Fibroblast of lung (primary cell): ENCODE data around the gene C3orf18. TPM values are rescaled to one million over a fixed set of nuclear protein-coding genes. Genes with fewer than 3 reads are reported as not detected.

Experiments
- DNase-seq, 2 donors: peaks; one replicate each; pipeline versions ENCODE4 v3.0.0 to v3.0.0-alpha.2; 2010; ENCODE audit warnings: low read depth in 2 of 2
- H2AFZ ChIP-seq: 2 replicates; pipeline ENCODE4 v1.5.1; 2012; ENCODE audit warnings: low read length, control low read depth, inconsistent platforms
- H3K27ac ChIP-seq: 2 replicates; pipeline ENCODE4 v1.5.1; 2011; ENCODE audit warnings: low read length, control low read depth; ENCODE audit not compliant: insufficient read depth
- H3K27me3 ChIP-seq: 2 replicates; pipeline ENCODE4 v1.5.1; 2011; ENCODE audit warnings: mild to moderate bottlenecking, low read length; ENCODE audit not compliant: control insufficient read depth, insufficient read depth
- H3K36me3 ChIP-seq: 2 replicates; pipeline ENCODE4 v1.5.1; 2011; ENCODE audit warnings: low read length; ENCODE audit not compliant: control insufficient read depth, insufficient read depth
- H3K4me1 ChIP-seq: 2 replicates; pipeline ENCODE4 v1.5.1; 2011; ENCODE audit warnings: low read length; ENCODE audit not compliant: control insufficient read depth, insufficient read depth; ENCODE audit errors: extremely low read depth
- H3K4me2 ChIP-seq: 2 replicates; pipeline ENCODE4 v1.5.1; 2011; ENCODE audit warnings: low read length, control low read depth; ENCODE audit not compliant: insufficient read depth; ENCODE audit errors: extremely low read depth
- H3K4me3 ChIP-seq, 4 experiments: fragments of 200-600 bp in 1 of 4; sonication (generic) in 1 of 4; replicated peaks in 1 of 4; 2 replicates each; pipeline ENCODE4 v1.5.1; 2011 to 2016; ENCODE audit warnings: low read length in 4 of 4, low read depth in 3 of 4, mild to moderate bottlenecking in 3 of 4, control low read depth in 2 of 4, inconsistent platforms in 1 of 4, mixed read lengths in 1 of 4; ENCODE audit not compliant: insufficient read depth in 1 of 4; ENCODE audit errors: control extremely low read depth in 1 of 4
- H3K79me2 ChIP-seq: 2 replicates; pipeline ENCODE4 v1.5.1; 2012; ENCODE audit warnings: mild to moderate bottlenecking, low read length, inconsistent platforms; ENCODE audit not compliant: control insufficient read depth, insufficient read depth
- H3K9ac ChIP-seq: 2 replicates; pipeline ENCODE4 v1.5.1; 2011; ENCODE audit warnings: mild to moderate bottlenecking, low read length, control low read depth; ENCODE audit not compliant: insufficient read depth
- H3K9me3 ChIP-seq: 2 replicates; pipeline ENCODE4 v1.5.1; 2012; ENCODE audit warnings: low read depth, low read length; ENCODE audit not compliant: control insufficient read depth, insufficient read depth
- H4K20me1 ChIP-seq: 2 replicates; pipeline ENCODE4 v1.5.1; 2011; ENCODE audit warnings: low read length; ENCODE audit not compliant: control insufficient read depth, insufficient read depth; ENCODE audit errors: extremely low read depth
- EZH2 ChIP-seq: IDR thresholded peaks from 2 replicates; pipeline ENCODE4 v1.5.1; 2012; ENCODE audit warnings: low read length, control low read depth, mild to moderate bottlenecking; ENCODE audit errors: missing control alignments
- polyA plus RNA-seq, 2 donors: library from polyadenylated mRNA; depleted of rRNA in 1 of 2; stranded (reverse) in 1 of 2; unstranded in 1 of 2; fragments of >200 nt; gene quantifications; 2 replicates each; pipeline ENCODE4 v1.2.1, GENCODE V29; 2011 to 2012; ENCODE audit warnings: missing spikeins in 1 of 2
- total RNA-seq: library from RNA; depleted of rRNA; stranded (reverse); fragments of >200 nt; gene quantifications from 2 replicates; pipeline ENCODE4 v1.2.1, GENCODE V29; 2014
- TF ChIP-seq, protein P1 (sequence below), 2 donors: IDR thresholded peaks in 1 of 2; conservative IDR thresholded peaks in 1 of 2; 1 replicate in 1 of 2; 2 replicates in 1 of 2; pipeline ENCODE4 v1.5.1; 2011 to 2012; ENCODE audit warnings: low read length in 2 of 2, control low read depth in 1 of 2, inconsistent platforms in 1 of 2, low read depth in 1 of 2, mild to moderate bottlenecking in 1 of 2

C3orf18 gene
- total and polyA plus RNA-seq, 2 donors (not counting 1 experiment from before 2014, with no cell fraction given), result 8.7 to 25.8 TPM

- H3K79me2 ChIP-seq, result no peaks in the 10 kb centered on the region
- H3K9me3 ChIP-seq, result no peaks in the 10 kb centered on the region
- H3K27me3 ChIP-seq, result no peaks in the 10 kb centered on the region
- no peak for DNase-seq
- H3K27ac ChIP-seq, result peak overlapping the region; percentile 85
- H3K9ac ChIP-seq, result peak overlapping the region; percentile 55
- no peaks in the 10 kb centered on the region for H4K20me1 ChIP-seq
- no peak for TF ChIP-seq EZH2
- TF ChIP-seq, protein P1, sequence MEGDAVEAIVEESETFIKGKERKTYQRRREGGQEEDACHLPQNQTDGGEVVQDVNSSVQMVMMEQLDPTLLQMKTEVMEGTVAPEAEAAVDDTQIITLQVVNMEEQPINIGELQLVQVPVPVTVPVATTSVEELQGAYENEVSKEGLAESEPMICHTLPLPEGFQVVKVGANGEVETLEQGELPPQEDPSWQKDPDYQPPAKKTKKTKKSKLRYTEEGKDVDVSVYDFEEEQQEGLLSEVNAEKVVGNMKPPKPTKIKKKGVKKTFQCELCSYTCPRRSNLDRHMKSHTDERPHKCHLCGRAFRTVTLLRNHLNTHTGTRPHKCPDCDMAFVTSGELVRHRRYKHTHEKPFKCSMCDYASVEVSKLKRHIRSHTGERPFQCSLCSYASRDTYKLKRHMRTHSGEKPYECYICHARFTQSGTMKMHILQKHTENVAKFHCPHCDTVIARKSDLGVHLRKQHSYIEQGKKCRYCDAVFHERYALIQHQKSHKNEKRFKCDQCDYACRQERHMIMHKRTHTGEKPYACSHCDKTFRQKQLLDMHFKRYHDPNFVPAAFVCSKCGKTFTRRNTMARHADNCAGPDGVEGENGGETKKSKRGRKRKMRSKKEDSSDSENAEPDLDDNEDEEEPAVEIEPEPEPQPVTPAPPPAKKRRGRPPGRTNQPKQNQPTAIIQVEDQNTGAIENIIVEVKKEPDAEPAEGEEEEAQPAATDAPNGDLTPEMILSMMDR (conservative IDR thresholded peaks at IDR 0.05 in 1 of 2, IDR thresholded peaks at IDR 0.05 in 1 of 2; ENCODE audit: low read depth in 1 of 2, low read length in 2 of 2), result no peak
- H2AFZ ChIP-seq, result no peak overlapping the region
- H3K4me3 ChIP-seq, result no peak overlapping the region
- H3K4me2 ChIP-seq, result peak overlapping the region; percentile 9
- peaks cover 6% of the 10 kb centered on the region for H3K36me3 ChIP-seq
- H3K4me1 ChIP-seq, result peaks cover 22% of the 10 kb centered on the region
These were observed 35.1 kb upstream of the C3orf18 start for GRCh38 chr3:50602595-50603191.

- Histone ChIP-seq H3K9ac (peak overlapping the region; percentile 30), H3K4me2 (peak overlapping the region; percentile 48), H3K79me2 (no peaks in the 10 kb centered on the region), H3K36me3 (no peaks in the 10 kb centered on the region), H3K4me3 (peak overlapping the region in 2 of 4 experiments; percentile 10 to 42), H3K27ac (peak overlapping the region; percentile 85), H3K4me1 (peaks cover 22% of the 10 kb centered on the region), H3K9me3 (no peaks in the 10 kb centered on the region), H2AFZ (no peak overlapping the region), H3K27me3 (no peaks in the 10 kb centered on the region), H4K20me1 (no peaks in the 10 kb centered on the region)
- peak; percentile 96 to 98 for DNase-seq
- no peak for TF ChIP-seq EZH2
- TF ChIP-seq, protein P1 (conservative IDR thresholded peaks at IDR 0.05 in 1 of 2, IDR thresholded peaks at IDR 0.05 in 1 of 2; ENCODE audit: low read depth in 1 of 2, low read length in 2 of 2), result no peak
These were observed 33.5 kb upstream of the C3orf18 start for GRCh38 chr3:50600841-50601591.

DNA sequence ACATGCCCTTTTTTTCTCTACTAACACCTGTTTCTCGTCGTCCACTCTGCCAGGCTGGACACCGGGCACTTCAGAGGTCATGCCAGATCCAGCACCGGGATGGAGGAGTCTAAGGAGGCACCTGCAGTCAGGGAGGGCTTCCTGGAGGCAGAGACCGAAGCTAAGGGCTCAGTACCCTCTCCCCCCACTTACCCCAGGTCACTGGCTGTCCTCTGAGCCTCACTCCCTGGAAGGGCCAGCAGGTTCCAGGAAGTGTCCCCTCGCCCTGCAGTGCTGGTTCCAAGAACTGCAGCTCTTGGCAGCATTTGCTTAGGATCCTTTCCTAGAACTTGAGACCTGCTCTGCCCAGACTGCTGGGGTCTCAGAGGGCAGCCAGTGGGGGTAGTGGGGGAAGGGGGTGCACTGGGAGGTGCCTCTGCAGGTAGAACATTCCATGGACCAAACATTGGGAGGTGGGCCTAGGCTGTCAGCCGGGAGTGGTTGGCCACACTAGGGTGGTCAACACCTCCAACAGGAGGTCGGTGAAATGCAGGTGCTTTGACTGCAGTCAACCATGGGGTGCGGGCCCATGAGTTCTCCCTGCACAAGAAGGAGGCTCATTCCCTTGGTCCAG, 32.7 kb upstream of the C3orf18 start:
- Histone ChIP-seq H3K9ac (no peak overlapping the region), H3K27ac (peak overlapping the region; percentile 85), H3K4me2 (no peak overlapping the region), H3K9me3 (no peaks in the 10 kb centered on the region), H2AFZ (no peak overlapping the region), H3K27me3 (no peaks in the 10 kb centered on the region), H3K36me3 (no peaks in the 10 kb centered on the region), H3K79me2 (no peaks in the 10 kb centered on the region), H3K4me3 (no peak overlapping the region), H4K20me1 (no peaks in the 10 kb centered on the region), H3K4me1 (peaks cover 22% of the 10 kb centered on the region)
- DNase-seq, result no peak
- TF ChIP-seq EZH2, result no peak
- TF ChIP-seq, protein P1 (conservative IDR thresholded peaks at IDR 0.05 in 1 of 2, IDR thresholded peaks at IDR 0.05 in 1 of 2; ENCODE audit: low read depth in 1 of 2, low read length in 2 of 2), result no peak
